Right kidney (tissue), 1 donor: Measurements from ENCODE around the gene C1orf115.
A peak's percentile ranks its signal among the peaks of the same experiment; 100 is the strongest.
"Not testable (repeated sequence)": the region's sequence is repeated elsewhere in the genome, so short reads cannot be mapped to it uniquely, and the experiment has no call there.

Experiments used
- DNase-seq: peaks from one replicate; pipeline ENCODE4 v3.0.0-alpha.2; 2016

The C1orf115 gene

DNA sequence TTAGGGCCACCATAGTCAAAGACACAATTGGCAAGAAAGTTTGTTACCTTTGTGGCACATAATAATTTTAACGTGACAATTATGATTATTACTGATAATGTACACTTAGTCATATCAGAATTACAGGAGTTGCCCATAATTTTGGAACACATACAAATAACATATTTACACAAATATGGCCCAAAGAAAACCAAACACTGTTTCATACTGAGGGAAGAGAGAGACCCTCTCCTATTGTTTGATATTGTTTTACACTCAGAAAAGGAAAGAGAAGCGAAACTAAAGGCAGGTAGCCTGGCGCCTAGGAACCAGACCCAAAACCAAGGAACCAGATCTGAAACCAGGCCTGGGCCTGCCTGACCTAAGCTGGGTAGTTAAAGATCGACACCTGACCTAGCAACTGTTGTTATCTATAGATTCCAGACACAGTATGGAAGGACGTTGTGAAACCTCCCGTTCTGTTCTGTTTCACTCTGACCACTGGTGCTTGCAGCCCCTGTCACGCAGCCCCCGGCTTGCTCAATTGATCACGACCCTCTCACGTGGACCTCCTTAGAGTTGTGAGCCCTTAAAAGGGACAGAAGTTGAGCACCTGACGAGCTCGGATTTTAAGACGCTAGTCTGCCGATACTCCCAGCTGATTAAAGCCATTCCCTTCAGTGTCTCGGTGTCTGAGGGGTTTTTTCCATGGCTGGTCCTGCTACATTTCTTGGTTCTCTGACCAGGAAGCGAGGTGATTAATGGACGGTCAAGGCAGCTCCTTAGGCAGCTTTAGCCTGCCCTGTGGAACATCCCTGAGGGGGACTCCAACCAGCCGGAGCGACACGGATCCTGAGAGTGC is 27.9 kb downstream of the C1orf115 start:
- no peak for DNase-seq

DNA sequence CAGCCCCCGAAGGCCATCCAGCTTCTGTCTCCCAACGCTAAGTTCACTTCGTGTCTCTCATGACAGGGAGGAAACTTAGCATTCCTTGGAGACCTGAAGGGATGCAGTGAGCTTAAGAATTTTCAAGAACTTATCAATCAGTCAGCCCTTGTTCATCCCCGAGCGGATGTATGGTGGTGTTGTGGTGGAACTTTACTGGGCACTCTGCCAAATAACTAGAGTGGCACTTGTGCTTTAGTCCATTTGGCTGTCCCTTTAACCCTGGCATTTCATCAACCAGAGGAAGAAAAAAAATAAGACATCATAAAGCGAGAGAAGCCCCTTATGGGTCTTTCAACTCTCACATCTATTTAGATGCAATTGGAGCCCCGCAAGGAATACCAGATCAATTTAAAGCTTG is 31.1 kb downstream of the C1orf115 start:
- DNase-seq: not testable (repeated sequence)

GRCh38 chr1:220726634-220727033 is 36.5 kb downstream of the C1orf115 start:
- DNase-seq: no peak

- DNase-seq: no peak
These were observed 37.4 kb downstream of the C1orf115 start for GRCh38 chr1:220727519-220727918.

- no peak for DNase-seq
These were observed 40.3 kb downstream of the C1orf115 start for GRCh38 chr1:220730486-220730885.

DNA sequence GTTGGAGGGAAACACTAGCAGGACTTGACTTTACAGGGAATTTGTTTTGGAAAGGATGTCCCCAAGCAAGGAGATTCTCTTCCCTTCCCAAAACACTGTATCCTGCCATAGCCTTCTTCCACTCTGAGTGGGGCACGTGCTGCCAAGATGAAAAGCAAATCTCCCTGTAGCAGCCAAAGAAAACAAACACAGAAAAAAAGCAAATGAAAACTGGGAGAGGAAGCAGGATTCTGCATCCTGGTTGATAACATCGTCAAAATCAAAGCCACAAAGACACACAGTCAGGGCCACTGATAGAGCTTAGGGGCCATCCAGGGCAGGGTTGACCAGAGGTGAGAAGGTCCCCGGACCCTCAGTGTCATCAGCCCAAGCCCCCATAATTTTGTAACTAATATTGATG is 42.0 kb downstream of the C1orf115 start:
- no peak for DNase-seq

GRCh38 chr1:220732621-220733020 is 42.5 kb downstream of the C1orf115 start:
- DNase-seq: no peak

DNA sequence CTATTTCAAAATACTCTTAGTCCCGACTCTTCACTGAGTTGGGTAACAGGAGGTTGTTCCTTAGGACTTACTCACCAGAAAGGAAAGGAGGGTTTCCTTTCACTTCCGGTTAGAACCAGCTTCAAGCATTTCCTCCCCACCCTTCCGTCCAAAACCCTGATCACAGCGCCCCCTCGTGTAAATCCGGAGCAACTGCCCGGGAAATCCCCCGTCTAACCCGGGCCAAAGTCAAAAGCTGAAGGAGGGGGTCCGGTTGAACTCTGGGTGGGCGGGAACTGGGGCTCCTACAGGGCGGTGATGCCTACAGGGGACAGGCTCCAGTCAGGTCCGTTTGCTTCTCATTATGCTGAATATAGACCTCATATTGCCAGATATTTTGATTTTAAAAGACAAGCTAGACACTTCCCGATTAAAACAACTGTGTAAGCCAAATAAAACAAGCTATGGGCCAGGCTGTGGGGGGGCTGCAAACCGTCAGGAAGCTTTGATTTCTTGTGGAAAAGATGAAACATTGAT is 43.0 kb downstream of the C1orf115 start:
- DNase-seq: peak; percentile 50

DNA sequence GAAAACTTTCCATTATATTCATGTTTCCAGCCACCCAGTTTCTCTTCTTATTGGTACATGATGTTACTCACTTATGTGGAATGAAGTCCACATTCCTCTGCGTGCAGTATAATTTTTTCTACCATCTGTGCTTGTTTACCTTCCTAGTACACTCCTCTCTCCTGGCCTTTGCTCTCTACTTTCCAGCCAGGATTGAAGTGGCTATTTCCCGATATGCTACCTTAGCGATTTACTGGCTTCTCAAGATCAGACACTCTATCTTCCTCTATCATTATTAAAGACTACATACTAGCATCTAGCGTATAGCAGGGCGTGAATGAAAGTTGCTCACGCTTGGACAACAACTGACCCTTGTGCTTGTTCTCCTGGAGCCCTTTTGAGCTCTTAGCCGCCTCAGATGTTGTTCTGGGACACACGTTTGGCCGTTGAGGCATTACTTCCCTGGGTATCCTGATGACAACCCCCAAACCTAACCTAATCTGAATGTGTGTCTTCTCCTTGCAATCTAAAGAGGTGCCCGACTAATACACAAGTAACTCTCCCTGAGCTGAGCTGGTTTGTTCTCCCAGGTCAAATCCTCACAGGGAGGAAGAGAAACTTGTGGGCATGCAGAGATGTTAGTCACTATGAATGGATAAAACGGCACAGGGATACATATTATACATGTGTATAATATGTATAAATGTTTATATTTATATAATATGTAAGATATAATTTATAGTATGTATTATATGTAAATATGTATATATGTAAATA is 44.6 kb downstream of the C1orf115 start:
- no peak for DNase-seq

GRCh38 chr1:220736283-220736682 is 46.1 kb downstream of the C1orf115 start:
- not testable (repeated sequence) for DNase-seq

GRCh38 chr1:220741349-220741748 is 51.2 kb downstream of the C1orf115 start:
- no peak for DNase-seq

GRCh38 chr1:220741825-220742224 is 51.7 kb downstream of the C1orf115 start:
- no peak for DNase-seq

GRCh38 chr1:220742520-220742919 is 52.4 kb downstream of the C1orf115 start:
- no peak for DNase-seq

DNA sequence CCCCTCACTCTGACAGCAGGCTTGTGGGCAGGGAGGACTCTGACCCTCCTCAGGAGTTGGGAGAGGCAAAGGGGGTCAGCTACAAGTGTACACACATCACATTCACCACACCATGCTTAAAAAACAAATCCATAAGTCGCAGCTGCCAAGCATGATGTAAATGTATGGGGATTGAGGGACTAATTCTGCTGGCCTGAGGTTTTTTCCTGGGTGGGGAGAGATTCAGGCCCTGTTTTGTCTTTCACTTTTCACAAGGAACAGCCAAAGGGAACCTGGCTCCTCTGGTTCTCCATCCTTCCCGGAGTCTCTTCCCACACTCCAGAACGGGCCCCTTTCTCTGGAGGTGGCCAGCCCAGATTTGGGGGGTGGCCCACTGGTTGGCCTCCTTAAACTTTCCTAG is 56.7 kb downstream of the C1orf115 start:
- no peak for DNase-seq

DNA sequence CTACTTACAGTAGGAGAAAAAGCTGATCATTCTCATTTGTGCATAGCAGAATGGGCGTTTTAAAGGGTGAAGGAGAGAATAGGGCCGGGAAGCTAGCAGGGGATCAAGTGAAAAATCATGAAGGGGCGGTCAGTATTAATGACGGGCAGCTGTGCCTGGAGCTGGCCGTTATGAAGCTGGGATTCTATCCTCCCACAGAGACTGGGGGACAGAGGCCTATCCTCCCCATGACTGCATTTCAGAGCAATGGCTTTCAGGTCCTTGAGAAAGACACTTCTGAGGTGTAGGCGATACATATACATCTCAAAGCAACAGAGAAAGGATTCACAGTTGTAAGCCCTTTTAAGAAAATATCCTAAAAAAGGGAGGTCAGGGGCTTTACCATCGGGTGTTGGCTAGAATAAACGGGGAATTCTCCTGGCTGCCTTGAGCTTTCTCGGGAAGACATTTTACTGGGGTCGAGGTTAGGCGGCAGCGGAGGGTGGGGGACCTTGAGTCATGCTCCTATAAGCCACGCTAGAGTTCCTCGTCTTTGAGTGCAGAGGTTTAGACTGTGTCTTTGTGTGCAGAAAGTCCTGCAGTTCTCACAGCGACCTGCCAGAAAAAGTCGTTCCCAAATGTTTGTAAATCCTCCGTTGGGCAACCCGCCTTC is 57.4 kb downstream of the C1orf115 start:
- no peak for DNase-seq

GRCh38 chr1:220748089-220748934 is 58.1 kb downstream of the C1orf115 start, which contains the start of gene MTARC2:
Gene MTARC2 (plus strand): TSS chr1:220748322. CDS start chr1:220748532, 210 bp downstream.
- peak; percentile 90 for DNase-seq
